ENCODE measurements around the gene PRKACA. TPM values are rescaled to one million over a fixed set of nuclear protein-coding genes. Genes with fewer than 3 reads are reported as not detected.
A peak's percentile ranks its signal among the peaks of the same experiment; 100 is the strongest.
"Not testable (repeated sequence)": the region's sequence is repeated elsewhere in the genome, so short reads cannot be mapped to it uniquely, and the experiment has no call there.

Gene PRKACA
- total RNA-seq, 6 experiments from 2014 or later, result 137 to 170 (median 149) TPM

DNA sequence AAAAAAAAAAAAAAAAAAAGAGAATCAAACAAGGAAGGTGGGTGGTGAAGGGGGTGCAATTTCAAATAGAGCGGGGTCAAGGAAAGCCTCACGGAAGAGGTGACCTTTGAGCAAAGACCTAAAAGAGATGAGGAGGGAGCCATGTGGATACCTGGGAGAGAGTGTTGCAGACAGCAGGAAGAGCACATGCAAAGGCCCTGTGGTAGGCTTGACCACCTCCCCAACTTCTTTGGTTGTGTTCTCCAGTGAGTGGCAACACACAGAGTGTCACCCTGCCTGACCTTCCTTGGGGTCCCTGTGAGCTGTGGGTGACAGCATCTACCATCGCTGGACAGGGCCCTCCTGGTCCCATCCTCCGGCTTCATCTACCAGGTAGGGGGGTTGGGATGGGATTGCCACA, 67.0 kb downstream of the PRKACA start:
- Mint-ChIP-seq H3K36me3 (ENCODE audit: low read depth) (peaks cover 5% of the 10 kb centered on the region; the same call in 1 of the 2 replicates), H3K4me1 (ENCODE audit: low read depth) (no peaks in the 10 kb centered on the region), H3K27ac (no peak overlapping the region), H3K9me3 (no peaks in the 10 kb centered on the region), H3K4me3 (no peak overlapping the region), H3K27me3 (ENCODE audit: insufficient read depth) (no peaks in the 10 kb centered on the region; the same call in 1 of the 2 replicates)
- no peak for DNase-seq
- TF ChIP-seq, protein P1, sequence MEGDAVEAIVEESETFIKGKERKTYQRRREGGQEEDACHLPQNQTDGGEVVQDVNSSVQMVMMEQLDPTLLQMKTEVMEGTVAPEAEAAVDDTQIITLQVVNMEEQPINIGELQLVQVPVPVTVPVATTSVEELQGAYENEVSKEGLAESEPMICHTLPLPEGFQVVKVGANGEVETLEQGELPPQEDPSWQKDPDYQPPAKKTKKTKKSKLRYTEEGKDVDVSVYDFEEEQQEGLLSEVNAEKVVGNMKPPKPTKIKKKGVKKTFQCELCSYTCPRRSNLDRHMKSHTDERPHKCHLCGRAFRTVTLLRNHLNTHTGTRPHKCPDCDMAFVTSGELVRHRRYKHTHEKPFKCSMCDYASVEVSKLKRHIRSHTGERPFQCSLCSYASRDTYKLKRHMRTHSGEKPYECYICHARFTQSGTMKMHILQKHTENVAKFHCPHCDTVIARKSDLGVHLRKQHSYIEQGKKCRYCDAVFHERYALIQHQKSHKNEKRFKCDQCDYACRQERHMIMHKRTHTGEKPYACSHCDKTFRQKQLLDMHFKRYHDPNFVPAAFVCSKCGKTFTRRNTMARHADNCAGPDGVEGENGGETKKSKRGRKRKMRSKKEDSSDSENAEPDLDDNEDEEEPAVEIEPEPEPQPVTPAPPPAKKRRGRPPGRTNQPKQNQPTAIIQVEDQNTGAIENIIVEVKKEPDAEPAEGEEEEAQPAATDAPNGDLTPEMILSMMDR (IDR thresholded peaks at IDR 0.05), result no peak

- Mint-ChIP-seq H3K36me3 (ENCODE audit: low read depth) (peaks cover 5% of the 10 kb centered on the region; the same call in 1 of the 2 replicates), H3K27me3 (ENCODE audit: insufficient read depth) (no peaks in the 10 kb centered on the region), H3K27ac (no peak overlapping the region), H3K4me1 (ENCODE audit: low read depth) (no peaks in the 10 kb centered on the region), H3K9me3 (no peaks in the 10 kb centered on the region), H3K4me3 (no peak overlapping the region)
- TF ChIP-seq, protein P1 (IDR thresholded peaks at IDR 0.05), result peak; percentile 87
- peak; percentile 11 for DNase-seq
Measured at GRCh38 chr19:14048443-14049153, 69.0 kb downstream of the PRKACA start.

DNA sequence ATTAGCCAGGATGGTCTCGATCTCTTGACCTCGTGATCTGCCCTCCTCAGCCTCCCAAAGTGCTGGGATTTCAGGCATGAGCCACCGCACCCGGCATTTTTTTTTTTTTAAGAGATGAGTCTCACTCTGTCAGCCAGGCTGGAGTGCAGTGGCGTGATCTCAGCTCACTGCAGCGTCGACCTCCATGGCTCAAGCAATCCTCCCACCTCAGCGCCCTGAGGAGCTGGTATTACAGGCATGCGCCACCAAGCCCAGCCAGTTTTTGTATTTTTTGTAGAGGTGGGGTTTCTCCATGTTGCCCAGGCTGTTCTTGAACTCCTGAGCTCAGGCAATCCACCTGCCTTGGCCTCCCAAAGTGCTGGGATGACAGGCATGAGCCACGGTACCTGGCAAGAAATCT, 69.7 kb downstream of the PRKACA start:
- H3K4me1 Mint-ChIP-seq (ENCODE audit: low read depth); H3K4me3 Mint-ChIP-seq; H3K9me3 Mint-ChIP-seq; DNase-seq; H3K27ac Mint-ChIP-seq; H3K27me3 Mint-ChIP-seq (ENCODE audit: insufficient read depth); H3K36me3 Mint-ChIP-seq (ENCODE audit: low read depth): not testable (repeated sequence)

DNA sequence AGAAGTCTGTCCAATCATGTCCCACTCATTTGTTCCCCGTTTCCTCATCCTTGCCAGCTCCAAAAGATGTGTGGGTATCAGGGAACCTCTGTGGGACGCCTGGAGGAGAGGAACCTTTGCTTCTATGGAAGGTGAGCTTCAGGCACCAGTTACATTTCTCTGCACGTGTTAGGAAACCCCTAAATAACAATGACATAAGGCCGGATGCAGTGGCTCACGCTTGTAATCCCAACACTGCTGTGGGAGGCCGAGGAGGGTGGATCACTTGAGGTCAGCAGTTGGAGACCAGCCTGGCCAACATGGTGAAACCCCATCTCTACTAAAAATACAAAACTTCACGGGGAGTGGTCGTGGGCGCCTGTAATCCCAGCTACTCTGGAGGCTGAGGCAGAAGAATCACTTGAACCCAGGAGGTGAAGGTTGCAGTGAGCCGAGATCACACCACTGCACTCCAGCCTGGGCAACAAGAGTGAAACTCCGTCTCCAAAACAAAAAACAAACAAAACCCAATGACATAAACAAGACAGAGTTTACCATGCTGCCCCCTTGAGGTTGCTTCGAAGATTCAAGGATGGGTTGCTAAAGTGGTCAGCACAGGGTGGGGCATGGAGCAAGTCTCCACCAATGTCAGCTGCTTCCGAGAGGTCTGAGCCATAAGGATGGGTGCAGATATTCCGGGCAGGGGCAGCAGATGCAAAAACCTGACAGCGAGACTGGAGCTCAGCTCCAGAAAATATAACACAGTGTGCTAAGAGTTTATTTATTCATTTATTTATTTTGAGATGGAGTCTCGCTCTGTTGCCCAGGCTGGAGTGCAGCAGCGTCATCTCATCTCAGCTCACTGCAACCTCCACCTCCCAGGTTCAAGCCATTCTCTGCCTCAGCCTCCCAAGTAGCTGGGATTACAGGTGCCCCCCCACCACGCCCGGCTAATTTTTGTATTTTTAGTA, 74.6 kb downstream of the PRKACA start:
- not testable (repeated sequence) for H3K36me3 Mint-ChIP-seq (ENCODE audit: low read depth); H3K4me3 Mint-ChIP-seq; H3K9me3 Mint-ChIP-seq; H3K4me1 Mint-ChIP-seq (ENCODE audit: low read depth); H3K27me3 Mint-ChIP-seq (ENCODE audit: insufficient read depth)
- H3K27ac Mint-ChIP-seq, result peak overlapping the region; percentile 93
- DNase-seq, result peak; percentile 74
- TF ChIP-seq, protein P1 (IDR thresholded peaks at IDR 0.05), result peak; percentile 82

Other genes with a start within 250 kb of the PRKACA start
- 1 to 10 TPM in 5 of 6 experiments, under 1 TPM in 1; 0.91 to 1.7 (median 1.4) TPM for gene NANOS3, start 240.6 kb downstream of the PRKACA start, total RNA-seq (2021; fragmentation: NEBNext Ultra II Directional; extraction: Animal tissue kit (Norgen Biotek cat#: 25700))
- under 1 TPM; 0.37 to 0.67 (median 0.55) TPM for gene BRME1, start 211.6 kb downstream of the PRKACA start, total RNA-seq (2021; fragmentation: NEBNext Ultra II Directional; extraction: Animal tissue kit (Norgen Biotek cat#: 25700))
- 10 to 100 TPM; 22.9 to 28.3 (median 25.5) TPM for gene CC2D1A, start 211.6 kb downstream of the PRKACA start, total RNA-seq (2021; fragmentation: NEBNext Ultra II Directional; extraction: Animal tissue kit (Norgen Biotek cat#: 25700))
- 10 to 100 TPM; 10.1 to 13.7 (median 12.2) TPM for gene PODNL1, start 179.3 kb downstream of the PRKACA start, total RNA-seq (2021; fragmentation: NEBNext Ultra II Directional; extraction: Animal tissue kit (Norgen Biotek cat#: 25700))
- gene DCAF15, start 165.3 kb downstream of the PRKACA start, total RNA-seq (2021; fragmentation: NEBNext Ultra II Directional; extraction: Animal tissue kit (Norgen Biotek cat#: 25700)), result 10 to 100 TPM; 19.9 to 29.0 (median 26.5) TPM
- 10 to 100 TPM; 11.6 to 13.0 (median 12.2) TPM for gene RFX1, start 111.4 kb downstream of the PRKACA start, total RNA-seq (2021; fragmentation: NEBNext Ultra II Directional; extraction: Animal tissue kit (Norgen Biotek cat#: 25700))
- not detected for gene RLN3, start 89.6 kb downstream of the PRKACA start, total RNA-seq (2021; fragmentation: NEBNext Ultra II Directional; extraction: Animal tissue kit (Norgen Biotek cat#: 25700))
- gene IL27RA, start 86.0 kb downstream of the PRKACA start, total RNA-seq (2021; fragmentation: NEBNext Ultra II Directional; extraction: Animal tissue kit (Norgen Biotek cat#: 25700)), result 1 to 10 TPM; 4.7 to 6.1 (median 5.1) TPM
- 1 to 10 TPM; 1.2 to 4.0 (median 2.8) TPM for gene PALM3, start 55.7 kb downstream of the PRKACA start, total RNA-seq (2021; fragmentation: NEBNext Ultra II Directional; extraction: Animal tissue kit (Norgen Biotek cat#: 25700))
- 1 to 10 TPM in 2 of 6 experiments, under 1 TPM in 4; 0.62 to 1.2 (median 0.88) TPM for gene MISP3, start 45.0 kb downstream of the PRKACA start, total RNA-seq (2021; fragmentation: NEBNext Ultra II Directional; extraction: Animal tissue kit (Norgen Biotek cat#: 25700))
- gene C19orf67, start 32.0 kb downstream of the PRKACA start, total RNA-seq (2021; fragmentation: NEBNext Ultra II Directional; extraction: Animal tissue kit (Norgen Biotek cat#: 25700)), result not detected
- gene SAMD1, start 27.0 kb downstream of the PRKACA start, total RNA-seq (2021; fragmentation: NEBNext Ultra II Directional; extraction: Animal tissue kit (Norgen Biotek cat#: 25700)), result 10 to 100 TPM; 33.0 to 48.6 (median 35.9) TPM
- gene ASF1B, start 18.8 kb upstream of the PRKACA start, total RNA-seq (2021; fragmentation: NEBNext Ultra II Directional; extraction: Animal tissue kit (Norgen Biotek cat#: 25700)), result 10 to 100 TPM; 11.0 to 22.8 (median 18.6) TPM
- gene ADGRL1, start 88.4 kb upstream of the PRKACA start, total RNA-seq (2021; fragmentation: NEBNext Ultra II Directional; extraction: Animal tissue kit (Norgen Biotek cat#: 25700)), result 1 to 10 TPM; 1.6 to 2.9 (median 2.2) TPM